Jurkat, Clone E6-1 (cell line): ENCODE measurements around the gene WDR83.
"Not testable (repeated sequence)": the region's sequence is repeated elsewhere in the genome, so short reads cannot be mapped to it uniquely, and the experiment has no call there.

Experiments used
- DNase-seq: peaks from one replicate; pipeline ENCODE4 v3.0.0-alpha.2; 2011; ENCODE audit warnings: low read depth, low spot score
- H3K4me3 ChIP-seq: 2 replicates; pipeline ENCODE4 v1.5.1; 2011; ENCODE audit warnings: mild to moderate bottlenecking, low read length, control low read depth, moderate library complexity

WDR83 gene

DNA sequence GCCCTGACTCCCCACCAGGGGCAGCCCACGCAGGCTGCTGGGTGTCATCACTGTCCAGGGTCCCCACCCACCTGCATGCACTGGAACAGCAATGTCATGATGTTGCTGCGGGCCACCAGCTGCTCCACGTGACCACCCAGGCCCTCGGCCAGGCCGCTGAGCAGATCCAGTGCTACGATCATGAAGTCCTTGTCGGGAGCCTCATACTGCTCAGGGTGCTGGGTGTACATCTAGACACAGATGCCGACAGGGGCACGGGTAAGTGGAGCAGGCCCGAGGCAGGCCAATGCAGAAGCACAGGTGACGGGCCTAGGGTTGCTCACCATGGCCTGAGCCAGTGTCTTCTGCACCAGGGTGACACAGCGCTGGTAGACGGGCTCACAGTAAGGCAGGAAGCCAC, 38.6 kb downstream of the WDR83 start:
- DNase-seq: no peak
- no peak overlapping the region for H3K4me3 ChIP-seq

DNA sequence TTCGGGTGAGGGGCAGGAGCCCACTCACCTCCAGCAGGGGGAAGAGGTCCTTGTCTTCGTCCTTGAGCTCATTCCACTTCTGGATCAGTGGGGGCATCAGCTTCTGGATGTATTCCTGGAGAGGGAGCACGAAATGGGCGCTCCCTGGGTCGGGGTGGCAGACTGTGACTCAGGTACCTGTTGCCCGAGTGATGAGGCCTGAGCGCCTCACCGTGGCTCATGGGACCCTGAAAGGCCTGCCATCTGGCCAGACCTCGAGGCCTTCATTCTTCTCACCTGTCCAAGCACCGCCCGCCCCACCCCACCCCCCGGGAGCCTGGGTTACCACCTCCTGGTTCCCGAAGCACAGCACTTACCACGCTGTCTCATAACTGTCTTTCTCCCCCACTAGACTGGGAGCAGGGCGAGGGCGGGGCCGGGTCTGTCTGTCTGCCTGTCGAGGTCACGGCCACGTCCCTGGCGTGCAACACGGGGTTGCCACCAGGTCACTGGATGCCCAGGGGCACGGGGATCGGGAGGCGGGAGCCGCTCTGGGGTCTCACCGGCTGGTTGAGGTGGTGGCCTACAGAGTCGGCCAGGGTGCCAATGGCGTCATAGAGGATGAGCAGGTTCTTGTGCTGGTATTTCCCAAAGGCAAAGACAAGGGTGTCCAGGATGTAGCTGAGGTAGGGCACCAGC, 39.2 kb downstream of the WDR83 start:
- DNase-seq: no peak
- no peak overlapping the region for H3K4me3 ChIP-seq

DNA sequence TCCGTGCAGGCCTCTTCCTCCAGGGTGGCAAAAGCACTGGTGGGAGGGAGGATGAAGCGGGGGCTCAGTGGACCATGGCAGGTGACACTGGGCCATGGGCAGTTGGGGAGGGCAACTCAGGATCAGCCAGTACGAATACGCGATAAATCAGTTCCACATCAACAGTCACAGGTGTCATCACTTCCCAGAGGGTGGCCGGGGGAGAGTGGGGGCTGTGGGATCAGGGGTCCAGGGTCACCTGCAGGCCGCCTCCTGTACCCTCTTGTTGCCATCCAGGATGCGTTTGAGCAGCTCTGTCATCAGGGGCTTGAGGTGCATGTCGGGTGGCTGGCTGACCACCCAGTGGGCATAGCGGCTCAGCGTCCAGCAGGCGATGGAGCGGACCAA, 39.7 kb downstream of the WDR83 start:
- H3K4me3 ChIP-seq: no peak overlapping the region
- DNase-seq: no peak

DNA sequence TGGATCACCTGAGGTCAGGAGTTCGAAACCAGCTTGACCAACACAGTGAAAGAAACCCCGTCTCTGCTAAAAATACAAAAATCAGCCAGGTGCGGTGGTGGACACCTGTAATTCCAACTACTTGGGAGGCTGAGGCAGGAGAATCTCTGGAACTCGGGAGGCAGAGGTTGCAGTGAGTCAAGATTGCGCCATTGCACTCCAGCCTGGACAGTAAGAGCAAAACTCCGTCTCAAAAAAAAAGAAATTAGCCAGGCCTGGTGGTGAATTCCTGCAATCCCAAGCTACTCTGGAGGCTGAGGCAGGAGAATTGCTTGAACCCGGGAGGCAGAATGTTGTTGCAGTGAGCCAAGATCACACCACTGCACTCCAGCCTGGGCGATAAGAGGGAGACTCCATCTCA, 42.0 kb downstream of the WDR83 start:
- no peak for DNase-seq
- no peak overlapping the region for H3K4me3 ChIP-seq

DNA sequence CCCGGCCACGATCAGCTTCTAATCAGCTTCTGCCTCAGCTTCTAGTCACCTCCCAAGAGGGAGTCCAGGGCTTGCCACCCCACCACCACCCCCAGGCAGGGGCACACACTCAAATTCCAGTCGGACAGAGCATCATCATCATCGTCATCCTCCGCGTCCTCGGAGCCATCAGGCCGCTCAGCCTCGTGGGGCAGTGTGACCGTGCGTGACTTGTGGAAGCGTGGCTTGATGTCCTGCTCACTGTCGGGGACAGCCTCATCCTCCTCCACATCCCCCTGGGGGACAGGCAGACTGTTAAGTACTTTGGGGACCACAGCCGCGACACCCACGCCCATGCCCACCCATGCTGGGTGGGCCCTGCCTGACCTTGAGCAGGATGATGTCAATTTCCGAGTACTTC, 44.6 kb downstream of the WDR83 start:
- no peak overlapping the region for H3K4me3 ChIP-seq
- DNase-seq: no peak

DNA sequence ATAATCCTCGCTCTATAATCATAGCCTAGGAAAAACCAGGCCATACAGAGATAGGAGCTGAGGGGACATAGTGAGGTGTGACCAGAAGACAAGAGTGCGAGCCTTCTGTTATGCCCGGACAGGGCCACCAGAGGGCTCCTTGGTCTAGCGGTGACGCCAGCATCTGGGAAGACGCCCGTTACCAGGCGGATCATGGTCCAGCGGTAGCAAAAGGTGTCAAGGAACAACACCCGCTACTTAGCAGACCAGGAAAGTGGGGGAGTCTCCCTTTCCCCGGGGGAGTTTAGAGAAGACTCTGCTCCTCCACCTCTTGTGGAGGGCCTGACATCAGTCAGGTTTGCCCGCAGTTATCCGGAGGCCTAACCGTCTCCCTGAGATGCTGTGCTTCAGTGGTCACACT, 45.5 kb downstream of the WDR83 start:
- not testable (repeated sequence) for H3K4me3 ChIP-seq, DNase-seq

DNA sequence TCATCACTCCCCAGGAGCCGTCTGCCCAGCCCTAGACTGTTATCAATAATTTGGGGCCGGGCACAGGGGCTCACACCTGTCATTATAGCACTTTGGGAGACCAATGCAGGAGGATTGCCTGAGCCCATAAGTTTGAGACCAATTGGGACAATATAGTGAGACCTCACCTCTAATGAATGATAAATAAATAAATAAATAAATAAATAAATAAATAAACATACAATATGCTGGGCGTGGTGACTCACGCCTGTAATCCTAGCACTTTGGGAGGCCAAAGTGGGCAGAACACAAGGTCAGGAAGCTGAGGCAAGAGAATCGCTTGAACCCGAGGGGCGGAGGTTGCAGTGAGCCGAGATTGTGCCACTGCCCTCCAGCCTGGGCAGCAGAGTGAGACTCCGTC, 46.7 kb downstream of the WDR83 start:
- H3K4me3 ChIP-seq, DNase-seq: not testable (repeated sequence)

DNA sequence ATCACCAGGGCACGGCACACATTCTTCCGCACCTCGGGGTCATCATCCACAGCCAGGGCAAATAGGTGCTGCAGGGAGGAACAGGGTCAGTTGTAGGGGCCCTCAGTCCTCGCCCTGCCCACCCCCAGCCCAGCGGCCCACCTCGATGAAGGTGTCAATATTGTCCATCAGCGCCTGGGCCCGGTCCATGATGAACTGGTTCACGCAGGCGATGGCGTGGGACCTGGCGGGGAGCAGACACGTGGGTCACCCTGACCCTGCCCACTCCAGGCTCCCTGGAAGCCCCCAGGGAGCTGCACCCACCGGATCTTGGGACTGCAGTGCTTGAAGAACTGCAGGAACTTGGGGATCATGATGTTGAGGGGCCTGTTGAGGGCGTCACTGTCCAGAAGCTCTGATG, 48.5 kb downstream of the WDR83 start:
- no peak for DNase-seq
- H3K4me3 ChIP-seq: no peak overlapping the region

DNA sequence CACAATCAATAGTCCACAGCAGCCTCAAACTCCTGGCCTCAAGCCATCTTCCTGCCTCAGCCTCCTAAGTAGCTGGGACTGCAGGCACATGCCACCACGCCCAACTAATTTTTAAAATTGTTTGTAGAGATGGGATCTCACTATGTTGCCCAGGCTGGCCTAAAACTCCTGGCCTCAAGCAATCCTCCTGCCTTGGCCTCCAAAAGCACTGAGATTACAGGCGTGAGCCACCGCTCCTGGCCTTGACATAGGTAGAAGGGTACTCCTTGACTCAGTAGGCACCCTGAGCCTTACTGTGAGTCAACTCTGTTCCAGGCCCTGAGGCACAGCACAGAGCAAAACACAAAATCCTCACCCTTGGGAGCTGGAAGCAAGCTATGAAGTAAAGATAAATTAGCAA, 49.3 kb downstream of the WDR83 start:
- no peak for DNase-seq
- H3K4me3 ChIP-seq: no peak overlapping the region

DNA sequence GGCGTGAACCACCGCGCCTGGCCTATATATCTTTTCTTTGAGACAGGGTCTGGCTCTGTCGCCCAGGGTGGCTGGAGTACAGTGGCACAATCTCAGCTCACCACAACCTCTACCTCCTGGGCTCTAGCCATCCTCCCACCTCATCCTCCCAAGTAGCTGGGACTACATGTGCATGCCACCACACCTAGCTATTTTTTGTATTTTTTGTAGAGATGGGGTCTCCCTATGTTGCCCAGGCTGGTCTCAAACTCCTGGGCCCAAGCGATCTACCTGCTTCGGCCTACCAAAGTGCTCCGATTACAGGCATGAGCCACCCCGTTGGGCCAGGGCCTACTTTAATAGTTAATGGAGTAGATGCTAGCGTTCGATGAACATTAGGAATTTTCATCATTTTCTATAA, 53.7 kb downstream of the WDR83 start:
- H3K4me3 ChIP-seq: peak overlapping the region; percentile 99
- DNase-seq: no peak

DNA sequence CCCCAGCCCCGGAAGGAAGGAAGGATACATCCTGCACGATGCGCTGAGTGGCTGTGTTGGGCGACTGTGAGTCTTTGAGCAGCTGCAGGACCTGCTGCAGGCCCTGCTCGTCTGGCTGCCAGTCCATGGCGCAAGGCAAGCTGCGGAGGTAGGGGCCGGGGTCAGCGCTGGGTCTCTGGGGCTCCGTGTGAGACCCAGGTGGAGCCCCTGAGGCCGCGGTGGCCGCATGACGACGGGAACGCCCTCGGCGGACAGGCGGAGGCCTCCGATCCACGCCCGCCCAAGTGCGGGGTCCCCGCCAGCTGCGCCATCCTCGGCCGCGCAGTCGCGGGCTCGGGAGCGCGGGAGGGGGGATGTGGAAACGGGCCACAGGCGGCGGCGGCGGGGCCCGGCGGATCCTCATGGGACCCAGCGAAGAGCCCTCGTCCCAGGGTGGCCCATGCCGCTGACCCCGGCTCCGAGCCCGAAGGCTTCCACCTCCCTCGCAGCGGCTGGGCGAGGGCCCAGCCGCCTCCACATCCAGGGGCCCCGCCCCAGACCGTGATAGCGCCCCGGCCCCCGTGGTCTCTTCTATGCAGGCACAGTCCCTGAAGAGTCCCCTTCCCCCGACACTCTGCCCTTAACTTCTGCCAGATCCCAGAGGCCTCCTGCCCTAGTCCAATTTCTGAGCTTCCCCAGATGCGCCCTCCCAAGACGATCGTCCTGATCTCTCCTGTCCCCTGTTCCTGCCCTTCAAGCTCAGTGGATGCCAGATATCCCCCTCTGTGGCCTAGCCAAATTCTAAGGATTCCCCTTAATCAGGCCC, 54.4 kb downstream of the WDR83 start:
- peak overlapping the region; percentile 99 for H3K4me3 ChIP-seq
- no peak for DNase-seq

DNA sequence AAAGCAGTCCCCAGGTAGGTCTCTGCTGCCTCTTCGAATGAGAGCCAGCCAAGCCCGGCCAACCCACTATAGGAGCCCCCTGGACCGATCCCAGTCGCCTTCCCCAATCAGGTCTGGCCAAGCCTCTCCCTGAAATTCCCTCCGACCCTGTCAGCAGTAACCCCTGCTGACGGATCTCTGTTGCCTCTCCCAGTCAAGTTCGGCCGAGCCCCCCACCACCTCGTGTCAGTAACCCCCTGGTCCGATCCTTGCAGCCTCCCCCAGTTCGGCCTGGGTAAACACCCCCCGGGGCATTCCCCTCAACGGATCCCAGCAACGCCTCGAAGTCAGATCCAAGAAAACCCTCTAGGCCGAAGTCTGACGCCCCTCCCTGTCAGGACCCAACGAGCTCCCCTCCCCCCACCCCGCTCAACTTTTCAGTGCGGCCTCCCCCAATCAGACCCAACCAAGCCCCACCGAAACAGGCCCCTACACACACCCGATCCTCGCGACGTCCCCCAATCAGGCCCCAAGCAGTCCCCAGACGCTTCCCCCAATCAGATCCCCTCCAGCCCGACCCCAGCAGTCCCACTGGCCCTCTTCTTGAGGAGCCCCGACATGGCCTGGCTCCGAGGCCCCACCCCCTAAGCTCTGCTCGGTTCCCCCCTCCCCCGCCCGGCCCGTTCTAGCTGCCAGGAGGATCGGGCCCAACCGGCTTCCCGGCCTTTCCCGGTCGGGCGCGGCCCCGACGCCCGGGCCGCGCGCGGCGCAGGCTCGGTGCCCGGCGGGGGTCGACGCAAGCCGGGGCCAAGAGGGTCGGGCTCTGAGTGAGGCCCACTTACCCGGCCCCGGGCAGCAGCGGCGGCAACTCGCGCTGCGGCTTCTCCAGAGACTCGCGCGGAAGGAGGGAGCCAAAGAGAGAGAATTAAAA, 55.3 kb downstream of the WDR83 start:
- DNase-seq: peak; percentile 41
- peak overlapping the region; percentile 99 for H3K4me3 ChIP-seq

DNA sequence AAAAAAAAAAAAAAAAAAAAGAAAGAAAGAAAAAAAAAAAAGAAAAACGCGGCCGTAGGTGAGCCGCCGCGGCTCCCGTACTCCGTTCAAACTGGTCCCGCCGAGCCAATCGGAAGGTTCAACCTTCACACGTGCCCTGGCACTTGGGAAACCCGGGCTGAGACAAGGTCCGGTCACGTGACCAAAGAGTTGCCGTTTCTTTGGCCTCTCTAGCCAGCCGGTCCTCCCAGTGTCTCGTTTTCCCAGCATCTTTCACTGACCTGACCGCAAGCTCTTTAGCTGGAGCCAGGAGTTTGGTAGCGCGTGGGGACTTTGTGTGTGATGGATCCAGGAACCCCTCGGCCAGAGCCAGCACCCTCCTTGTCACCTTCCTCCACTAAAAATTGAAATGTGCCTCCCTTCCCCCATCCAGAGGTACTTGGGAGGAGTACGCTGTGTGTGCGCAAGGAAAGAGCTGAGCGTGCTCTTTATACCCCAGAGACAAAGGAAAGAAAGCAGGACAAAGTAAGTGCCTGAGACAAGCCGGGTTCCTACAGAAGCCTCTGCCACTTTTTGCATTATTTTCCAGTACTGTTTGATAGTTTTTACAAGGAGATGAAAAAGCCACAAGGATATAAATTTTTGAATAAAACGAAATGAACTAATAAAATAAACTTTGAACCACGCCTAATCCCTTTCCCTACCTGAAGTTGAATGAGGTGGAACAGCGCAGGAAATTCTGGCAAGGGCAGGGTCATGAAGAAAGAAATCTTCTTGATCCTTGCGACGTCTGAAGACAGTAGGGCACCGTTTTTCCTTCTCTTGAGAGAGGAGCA, 56.2 kb downstream of the WDR83 start:
- peak; percentile 99 for DNase-seq

DNA sequence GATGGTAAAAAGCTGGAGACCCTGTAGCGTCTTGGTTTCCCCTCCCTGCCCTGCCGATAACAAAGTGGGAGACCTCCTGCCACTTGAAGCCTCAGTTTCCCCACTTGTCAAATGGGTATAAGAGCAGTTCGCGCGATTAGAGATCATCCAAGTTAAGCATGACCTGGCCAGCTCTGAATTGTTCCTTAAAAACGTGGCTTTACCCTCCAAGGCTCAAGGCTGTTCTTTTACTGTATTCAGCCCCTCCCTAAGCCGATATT, 56.7 kb downstream of the WDR83 start:
- peak overlapping the region; percentile 99 for H3K4me3 ChIP-seq
- no peak for DNase-seq

More for the DNA sequence above, 56.2 kb downstream of the WDR83 start:
- peak overlapping the region; percentile 99 for H3K4me3 ChIP-seq

DNA sequence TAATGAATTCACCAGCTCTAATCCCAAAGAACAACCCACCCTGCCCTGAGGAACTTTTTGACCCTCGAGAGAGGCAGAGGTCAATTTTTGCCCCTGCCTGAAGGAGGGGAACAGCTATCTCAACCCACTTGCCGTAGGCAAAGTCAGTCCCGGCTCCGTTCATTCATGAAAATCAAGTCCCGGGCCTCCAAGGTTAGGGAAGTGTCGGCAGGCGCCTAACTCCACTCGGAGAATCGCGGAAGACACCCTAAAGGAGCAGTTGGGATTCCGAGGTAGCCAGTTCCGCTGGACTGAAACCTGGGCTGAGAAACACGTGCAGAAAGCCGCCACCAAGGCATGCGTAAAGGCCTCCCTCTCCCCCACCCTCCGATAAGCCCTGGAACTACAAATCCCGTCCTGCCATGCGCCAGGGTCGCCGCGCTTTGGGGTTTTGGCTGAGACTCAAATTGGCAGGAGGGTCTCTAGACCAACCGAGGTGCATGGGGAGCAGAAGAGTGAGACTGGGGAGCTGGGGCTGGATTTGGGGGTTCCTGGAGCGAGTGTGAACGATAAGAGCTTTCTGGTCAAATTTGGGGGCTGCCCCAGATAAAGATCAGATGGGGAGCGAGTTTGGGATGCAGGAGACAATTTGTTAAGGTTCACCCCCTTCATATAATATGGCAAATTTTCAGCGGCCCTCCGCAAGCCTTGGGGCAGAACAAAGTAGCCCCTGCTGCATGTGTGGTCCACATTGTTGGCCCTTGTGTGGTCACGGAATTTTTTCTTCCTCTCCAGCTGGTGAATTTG, 57.2 kb downstream of the WDR83 start, which contains the start of gene TNPO2:
TNPO2 (minus strand) TSS at position 292 of the 786 bp plus-strand sequence. CDS start 2,955 bp downstream, outside the sequence.
- H3K4me3 ChIP-seq: peak within 1 kb of the TSS; percentile 99
- DNase-seq: peak; percentile 83
